K562 (cell line): ENCODE results near the gene GLIS2.

Experiments used
- BRCA1 ChIP-seq, 2 experiments: fragments of 450-650 bp in 1 of 2; sonication (generic) in 1 of 2; formaldehyde crosslinking in 1 of 2; IDR thresholded peaks; 2 replicates each; pipeline versions ENCODE4 v1.5.0 to v1.6.1; 2017 to 2020; ENCODE audit warnings: mild to moderate bottlenecking in 1 of 2, missing genetic modification reagents in 1 of 2
- CTCF ChIP-seq, 3 experiments: IDR thresholded peaks in 2 of 3; conservative IDR thresholded peaks in 1 of 3; 2 replicates each; pipeline ENCODE4 v1.5.1; 2011 to 2012; ENCODE audit warnings: low read length in 3 of 3, mild to moderate bottlenecking in 3 of 3, control low read depth in 2 of 3, improper control_type of control experiment in 1 of 3, inconsistent platforms in 1 of 3, low read depth in 1 of 3, mixed read lengths in 1 of 3, moderate library complexity in 1 of 3; ENCODE audit not compliant: insufficient read depth in 2 of 3
- FIP1L1 ChIP-seq: fragments of 200-400 bp; formaldehyde crosslinking; IDR thresholded peaks from 2 replicates; pipeline ENCODE4 v1.6.1; 2018; ENCODE audit warnings: mild to moderate bottlenecking, low read depth, low read length; ENCODE audit not compliant: poor library complexity, severe bottlenecking

GRCh38 chr16:4372001-4372577, 56.2 kb downstream of the GLIS2 start:
- TF ChIP-seq CTCF (IDR thresholded peaks at IDR 0.05 in 2 of 3, conservative IDR thresholded peaks at IDR 0.05 in 1 of 3; ENCODE audit: insufficient read depth in 2 of 3, low read depth in 1 of 3, low read length in 3 of 3), result no peak
- TF ChIP-seq BRCA1 (IDR thresholded peaks at IDR 0.05), result no peak
- no peak for TF ChIP-seq BRCA1 (CRISPR knock-in tag; IDR thresholded peaks at IDR 0.05)
- no peak for TF ChIP-seq FIP1L1
